Occipital lobe (tissue), 2 donors: ENCODE measurements around the gene PTPRN2. TPM values are rescaled to one million over a fixed set of nuclear protein-coding genes. Genes with fewer than 3 reads are reported as not detected.
"Not testable (repeated sequence)": the region's sequence is repeated elsewhere in the genome, so short reads cannot be mapped to it uniquely, and the experiment has no call there.

Experiments
- DNase-seq: peaks from one replicate; lab custom pipeline; 2025; lab: John Stamatoyannopoulos, UW
- total RNA-seq: library from RNA; depleted of rRNA; stranded (reverse); fragments of >200 nt; gene quantifications from one replicate; pipeline ENCODE4 v1.2.3, GENCODE V29; 2014

Gene PTPRN2
- total RNA-seq, 1 donor from 2014 or later = 62.2 TPM

GRCh38 chr7:157565201-157565626 is 1022.4 kb downstream of the PTPRN2 start:
- no peak for DNase-seq

- DNase-seq = no peak
Measured at GRCh38 chr7:157564517-157565177, 1023.0 kb downstream of the PTPRN2 start.

- DNase-seq = not testable (repeated sequence)
Measured at GRCh38 chr7:157563467-157564135, 1024.0 kb downstream of the PTPRN2 start.

- DNase-seq = not testable (repeated sequence)
Measured at GRCh38 chr7:157562522-157563398, 1024.9 kb downstream of the PTPRN2 start.

GRCh38 chr7:157561816-157562410 is 1025.7 kb downstream of the PTPRN2 start:
- DNase-seq = no peak

- no peak for DNase-seq
Measured at GRCh38 chr7:157561523-157561785, 1026.2 kb downstream of the PTPRN2 start.

- no peak for DNase-seq
Measured at GRCh38 chr7:157560710-157561522, 1026.7 kb downstream of the PTPRN2 start.

- no peak for DNase-seq
Measured at GRCh38 chr7:157560258-157560654, 1027.4 kb downstream of the PTPRN2 start.

- no peak for DNase-seq
Measured at GRCh38 chr7:157559596-157560257, 1027.9 kb downstream of the PTPRN2 start.

GRCh38 chr7:157558875-157559595 is 1028.6 kb downstream of the PTPRN2 start:
- no peak for DNase-seq

GRCh38 chr7:157558516-157558874 is 1029.1 kb downstream of the PTPRN2 start:
- no peak for DNase-seq

- no peak for DNase-seq
Measured at GRCh38 chr7:157558061-157558460, 1029.6 kb downstream of the PTPRN2 start.

GRCh38 chr7:157557263-157557662 is 1030.4 kb downstream of the PTPRN2 start:
- no peak for DNase-seq

- DNase-seq = no peak
Measured at GRCh38 chr7:157556642-157556944, 1031.0 kb downstream of the PTPRN2 start.

GRCh38 chr7:157555944-157556641 is 1031.5 kb downstream of the PTPRN2 start:
- no peak for DNase-seq

GRCh38 chr7:157555313-157555712 is 1032.3 kb downstream of the PTPRN2 start:
- no peak for DNase-seq

GRCh38 chr7:157554393-157555238 is 1033.0 kb downstream of the PTPRN2 start:
- no peak for DNase-seq

GRCh38 chr7:157553256-157553655 is 1034.4 kb downstream of the PTPRN2 start:
- DNase-seq = no peak
